ENCODE data around the gene SIK3.

The SIK3 gene

GRCh38 chr11:116847612-116848011, 250.6 kb downstream of the SIK3 start:
- no peaks in the 10 kb centered on the region for H3F3A ChIP-seq (ENCODE audit: insufficient read depth, low read length)
- peaks cover 6% of the 10 kb centered on the region for H3K79me2 ChIP-seq (ENCODE audit: low read length)
- H3K9ac ChIP-seq (ENCODE audit: low read length): no peak overlapping the region
- TF ChIP-seq EZH2phosphoT487 (IDR thresholded peaks at IDR 0.05; ENCODE audit: low read length) (no peak), CTCF (IDR thresholded peaks at IDR 0.05; ENCODE audit: low read length) (no peak), EZH2 (optimal IDR thresholded peaks at IDR 0.05; ENCODE audit: low read depth, low read length) (no peak)
- peaks cover 17% of the 10 kb centered on the region for H3K4me1 ChIP-seq (ENCODE audit: low read length)
- H4K20me1 ChIP-seq (ENCODE audit: insufficient read depth, low read length): no peaks in the 10 kb centered on the region
- no peak overlapping the region for H3K4me3 ChIP-seq (ENCODE audit: low read length)
- H3K36me3 ChIP-seq (replicated peaks; ENCODE audit: insufficient read depth, low read length): no peaks in the 10 kb centered on the region; the same call in none of the 2 replicates
- H3K27ac ChIP-seq (ENCODE audit: low read length): no peak overlapping the region
- H2AFZ ChIP-seq (ENCODE audit: low read length): no peak overlapping the region
- no peaks in the 10 kb centered on the region for H3K9me2 ChIP-seq (replicated peaks; ENCODE audit: insufficient read depth, low read length)
- no peaks in the 10 kb centered on the region for H3K27me3 ChIP-seq (replicated peaks; ENCODE audit: insufficient read depth, low read length)
- H3K4me2 ChIP-seq (ENCODE audit: low read depth, low read length): no peak overlapping the region
- H3K9me3 ChIP-seq (replicated peaks; ENCODE audit: insufficient read depth, low read length): no peaks in the 10 kb centered on the region
- no peak for DNase-seq

- Histone ChIP-seq H3K4me3 (ENCODE audit: low read length) (no peak overlapping the region), H3K27ac (ENCODE audit: low read length) (no peak overlapping the region), H3K36me3 (replicated peaks; ENCODE audit: insufficient read depth, low read length) (no peaks in the 10 kb centered on the region; the same call in none of the 2 replicates), H3K4me1 (ENCODE audit: low read length) (0 out of 2 replicates have a peak, but pooled peaks cover 3% of the 10 kb centered on the region), H3K4me2 (ENCODE audit: low read depth, low read length) (no peak overlapping the region), H3K9me3 (replicated peaks; ENCODE audit: insufficient read depth, low read length) (no peaks in the 10 kb centered on the region), H3K27me3 (replicated peaks; ENCODE audit: insufficient read depth, low read length) (no peaks in the 10 kb centered on the region), H3K79me2 (ENCODE audit: low read length) (no peaks in the 10 kb centered on the region), H3K9ac (ENCODE audit: low read length) (no peak overlapping the region), H3F3A (ENCODE audit: insufficient read depth, low read length) (no peaks in the 10 kb centered on the region), H3K9me2 (replicated peaks; ENCODE audit: insufficient read depth, low read length) (no peaks in the 10 kb centered on the region), H4K20me1 (ENCODE audit: insufficient read depth, low read length) (no peaks in the 10 kb centered on the region), H2AFZ (ENCODE audit: low read length) (no peak overlapping the region)
- TF ChIP-seq CTCF (IDR thresholded peaks at IDR 0.05; ENCODE audit: low read length) (no peak), EZH2 (optimal IDR thresholded peaks at IDR 0.05; ENCODE audit: low read depth, low read length) (no peak), EZH2phosphoT487 (IDR thresholded peaks at IDR 0.05; ENCODE audit: low read length) (no peak)
- no peak for DNase-seq
These were observed 253.5 kb downstream of the SIK3 start for GRCh38 chr11:116844722-116845121.

GRCh38 chr11:116843661-116844060, 254.6 kb downstream of the SIK3 start:
- no peaks in the 10 kb centered on the region for H3K9me2 ChIP-seq (replicated peaks; ENCODE audit: insufficient read depth, low read length)
- H3K4me3 ChIP-seq (ENCODE audit: low read length): no peak overlapping the region
- H3K4me2 ChIP-seq (ENCODE audit: low read depth, low read length): no peak overlapping the region
- no peak overlapping the region for H2AFZ ChIP-seq (ENCODE audit: low read length)
- no peak for DNase-seq
- 0 out of 2 replicates have a peak, but pooled peaks cover 3% of the 10 kb centered on the region for H3K4me1 ChIP-seq (ENCODE audit: low read length)
- no peak overlapping the region for H3K9ac ChIP-seq (ENCODE audit: low read length)
- no peak overlapping the region for H3K27ac ChIP-seq (ENCODE audit: low read length)
- no peaks in the 10 kb centered on the region for H3K79me2 ChIP-seq (ENCODE audit: low read length)
- no peaks in the 10 kb centered on the region for H4K20me1 ChIP-seq (ENCODE audit: insufficient read depth, low read length)
- H3K36me3 ChIP-seq (replicated peaks; ENCODE audit: insufficient read depth, low read length): no peaks in the 10 kb centered on the region; the same call in none of the 2 replicates
- TF ChIP-seq EZH2 (optimal IDR thresholded peaks at IDR 0.05; ENCODE audit: low read depth, low read length) (no peak), EZH2phosphoT487 (IDR thresholded peaks at IDR 0.05; ENCODE audit: low read length) (no peak), CTCF (IDR thresholded peaks at IDR 0.05; ENCODE audit: low read length) (no peak)
- no peaks in the 10 kb centered on the region for H3K27me3 ChIP-seq (replicated peaks; ENCODE audit: insufficient read depth, low read length)
- H3K9me3 ChIP-seq (replicated peaks; ENCODE audit: insufficient read depth, low read length): no peaks in the 10 kb centered on the region
- no peaks in the 10 kb centered on the region for H3F3A ChIP-seq (ENCODE audit: insufficient read depth, low read length)

Measured in MM.1S (cell line).